GM18520 (cell line): ENCODE results near the gene ABTB2.

Experiments used
- ATAC-seq: cut with Tn5 transposase; IDR thresholded peaks from one replicate; pipeline ENCODE4 v1.9.1; 2021; ENCODE audit not compliant: unreplicated experiment

Gene ABTB2

DNA sequence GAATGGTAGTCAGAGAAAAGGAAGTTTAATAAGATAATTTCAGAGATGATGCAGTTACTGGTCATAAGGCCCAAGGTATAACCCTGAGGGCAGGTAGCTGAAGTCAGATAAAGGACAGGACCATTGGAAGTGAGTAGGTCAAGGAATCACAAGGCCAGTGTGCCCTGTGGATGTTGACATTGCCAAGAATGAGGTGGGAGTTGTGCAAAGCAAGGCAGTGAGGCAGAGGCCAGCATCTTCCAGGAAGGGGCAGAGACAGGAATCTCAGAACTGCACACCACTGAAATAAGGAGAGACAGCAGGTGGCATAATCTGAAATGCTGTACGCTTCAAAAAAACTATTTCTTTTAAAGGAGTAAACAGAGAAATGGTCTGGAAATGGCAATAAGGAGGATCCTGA lies 61.4 kb downstream of the ABTB2 start:
- ATAC-seq, result no peak

DNA sequence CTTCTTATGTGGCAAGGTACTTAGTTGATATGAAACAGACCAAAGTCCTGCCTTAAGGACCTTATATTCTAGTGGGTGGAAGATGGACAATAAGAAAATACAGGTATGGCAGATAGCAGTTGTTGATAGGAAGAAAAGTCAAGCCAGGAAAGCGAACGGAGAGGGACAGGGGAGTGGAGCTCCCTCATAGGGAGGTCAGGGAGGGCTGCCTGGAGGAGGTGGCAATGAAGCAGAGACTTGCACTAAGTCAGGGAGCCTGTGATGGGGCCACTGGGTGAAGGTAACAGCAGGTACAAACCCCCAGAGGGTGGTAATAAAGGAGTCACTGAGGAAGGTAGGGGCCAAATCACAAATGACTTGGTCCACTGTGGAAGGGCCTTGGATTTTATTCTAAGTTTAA lies 65.3 kb downstream of the ABTB2 start:
- ATAC-seq, result no peak

DNA sequence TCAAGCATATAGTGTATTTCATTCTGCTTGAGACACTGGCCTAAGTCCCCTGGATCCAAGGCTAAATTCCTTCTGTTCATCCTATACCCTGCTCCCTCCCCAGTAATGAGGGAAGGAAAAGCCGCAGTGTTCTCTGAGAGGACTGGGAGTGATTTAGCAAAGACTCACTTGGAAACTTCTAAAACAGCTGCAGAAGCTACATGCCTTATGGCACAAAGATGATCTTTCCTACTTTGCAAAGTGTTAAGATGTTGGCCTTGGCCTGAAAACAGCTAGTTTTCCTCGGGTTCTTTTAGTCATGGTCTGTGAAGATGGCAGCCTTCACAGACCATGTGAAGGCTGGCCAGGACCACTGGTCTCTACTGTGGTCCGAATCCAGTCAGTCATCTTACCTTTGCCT lies 65.7 kb downstream of the ABTB2 start:
- no peak for ATAC-seq

DNA sequence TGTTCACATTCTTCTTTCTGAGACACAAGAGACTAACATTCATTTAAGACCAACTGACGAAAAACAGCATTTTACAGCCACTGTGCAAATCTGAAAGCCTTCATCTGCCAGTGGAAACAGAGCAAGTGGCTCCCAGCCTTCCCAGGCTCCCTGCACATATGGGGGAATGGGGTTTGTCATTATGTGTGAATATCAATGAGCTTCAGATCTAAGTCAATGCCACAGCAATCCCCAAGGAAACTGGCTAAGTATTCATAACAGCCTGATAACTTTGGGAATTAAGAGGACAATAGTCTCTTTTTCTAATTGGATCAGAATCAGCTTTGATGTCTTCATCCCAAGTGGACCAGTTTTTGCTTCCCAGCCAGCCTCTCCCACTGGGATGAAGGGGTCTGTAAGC lies 66.9 kb downstream of the ABTB2 start:
- ATAC-seq, result no peak

DNA sequence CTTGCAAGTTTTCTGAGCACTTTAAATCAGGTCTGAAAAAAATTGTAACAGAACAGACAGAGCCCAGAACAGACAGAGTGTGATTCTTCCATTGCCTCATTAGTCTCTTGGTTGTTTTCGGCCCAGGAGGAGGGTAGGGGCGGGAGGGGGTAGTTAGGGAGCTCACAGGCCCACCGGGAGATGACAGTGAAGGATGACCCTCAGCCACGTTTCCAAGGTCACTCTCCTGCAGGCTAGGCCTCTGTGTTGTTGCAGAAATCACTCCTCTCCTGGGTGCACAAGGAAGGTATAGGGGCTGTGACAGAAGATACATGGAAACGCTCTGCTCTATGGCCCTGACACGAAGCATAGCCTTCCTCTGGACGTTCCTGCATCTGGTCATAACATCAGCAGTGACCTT lies 69.3 kb downstream of the ABTB2 start:
- ATAC-seq, result no peak

DNA sequence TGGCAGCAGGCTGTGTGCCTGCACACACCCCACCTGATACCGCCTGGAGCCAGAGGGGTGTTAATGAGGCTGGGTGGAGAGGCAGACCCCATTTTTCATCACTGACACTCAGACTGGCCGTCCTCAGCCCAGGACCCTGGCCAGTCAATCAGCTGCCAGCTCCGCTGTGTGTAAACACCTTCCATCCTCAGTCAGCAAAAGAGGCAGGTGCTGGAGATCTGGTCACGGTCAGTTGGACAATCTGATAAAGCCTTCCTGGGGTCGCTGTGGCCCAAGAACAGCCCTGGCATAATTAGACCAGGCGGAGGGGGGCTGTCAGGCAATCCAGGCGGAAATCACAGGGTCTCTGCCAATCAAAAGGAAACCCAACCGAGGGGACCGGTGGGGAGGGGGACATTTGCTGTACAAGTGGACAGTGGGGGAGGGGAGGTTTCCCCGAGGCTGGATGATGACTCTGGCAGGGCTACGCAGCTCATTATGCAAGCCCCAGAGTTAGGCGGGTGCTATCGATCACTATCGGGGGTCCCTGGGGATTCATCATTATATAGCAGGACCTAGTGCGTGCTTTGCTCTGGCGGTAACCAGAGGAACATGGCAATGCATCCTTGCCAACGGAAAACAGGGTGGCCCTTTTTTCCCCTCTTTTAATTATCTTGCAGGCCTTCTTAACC lies 72.9 kb downstream of the ABTB2 start:
- ATAC-seq, result no peak

DNA sequence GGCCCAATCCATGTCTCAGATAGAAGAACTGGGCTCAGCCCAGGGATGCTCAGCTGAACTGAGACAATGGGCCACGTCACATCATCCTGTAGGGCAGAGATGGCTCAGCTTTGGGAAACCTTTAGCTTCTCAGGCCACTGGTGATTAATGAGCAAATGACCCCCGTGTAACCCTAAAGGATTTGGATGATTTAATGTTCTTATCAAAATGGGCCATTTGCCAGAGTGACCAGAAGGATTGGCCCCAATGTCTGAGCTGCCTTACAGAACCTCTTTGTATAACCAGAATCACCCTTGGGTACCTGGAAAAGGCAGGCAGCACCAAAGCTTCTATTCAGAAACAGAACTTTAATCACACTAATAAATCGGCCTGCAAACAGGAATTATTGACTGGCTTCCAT lies 73.7 kb downstream of the ABTB2 start:
- ATAC-seq, result no peak

DNA sequence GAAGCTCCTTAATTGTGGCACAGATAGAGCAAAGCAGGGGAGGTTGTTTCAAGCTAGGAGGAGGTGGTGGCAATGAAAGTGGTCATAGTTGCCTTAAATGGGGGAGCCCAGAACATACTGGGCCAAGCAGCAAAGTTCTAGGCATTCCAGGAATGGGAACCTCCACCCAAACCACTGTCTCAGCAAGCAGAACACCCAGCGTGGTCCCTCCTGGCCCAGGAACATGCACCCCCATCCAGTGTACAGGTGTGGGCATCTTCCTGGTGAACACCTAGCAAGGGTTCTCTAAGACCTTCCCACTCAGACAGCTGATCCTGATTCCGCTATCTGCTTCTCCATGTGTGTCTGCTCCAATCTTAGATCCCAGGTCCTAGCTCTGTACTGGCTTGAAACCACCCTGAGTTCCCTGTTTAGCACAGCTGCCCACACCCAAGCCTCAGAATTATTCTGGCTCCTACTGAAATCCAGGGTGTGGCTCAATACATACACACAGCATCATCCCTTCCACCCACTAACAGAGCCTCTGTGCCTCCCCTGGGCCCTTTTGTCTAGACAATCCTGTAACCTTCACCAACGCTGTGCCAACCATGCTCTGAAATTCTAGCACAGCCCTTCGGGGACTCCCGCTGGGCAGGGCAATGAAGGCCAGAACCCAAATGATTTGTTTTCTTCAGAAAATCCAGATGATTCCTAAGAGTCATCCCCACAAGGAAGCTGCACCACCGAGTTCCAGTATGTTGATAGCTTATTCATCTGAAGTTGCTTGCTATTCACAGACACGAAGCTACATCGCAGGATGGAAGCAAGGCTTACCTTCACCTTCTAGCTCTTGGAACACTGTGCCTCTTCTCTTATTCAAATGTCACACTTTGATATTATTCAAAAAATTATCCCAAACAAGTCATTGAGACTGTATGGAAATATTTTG lies 76.6 kb downstream of the ABTB2 start:
- ATAC-seq, result no peak

DNA sequence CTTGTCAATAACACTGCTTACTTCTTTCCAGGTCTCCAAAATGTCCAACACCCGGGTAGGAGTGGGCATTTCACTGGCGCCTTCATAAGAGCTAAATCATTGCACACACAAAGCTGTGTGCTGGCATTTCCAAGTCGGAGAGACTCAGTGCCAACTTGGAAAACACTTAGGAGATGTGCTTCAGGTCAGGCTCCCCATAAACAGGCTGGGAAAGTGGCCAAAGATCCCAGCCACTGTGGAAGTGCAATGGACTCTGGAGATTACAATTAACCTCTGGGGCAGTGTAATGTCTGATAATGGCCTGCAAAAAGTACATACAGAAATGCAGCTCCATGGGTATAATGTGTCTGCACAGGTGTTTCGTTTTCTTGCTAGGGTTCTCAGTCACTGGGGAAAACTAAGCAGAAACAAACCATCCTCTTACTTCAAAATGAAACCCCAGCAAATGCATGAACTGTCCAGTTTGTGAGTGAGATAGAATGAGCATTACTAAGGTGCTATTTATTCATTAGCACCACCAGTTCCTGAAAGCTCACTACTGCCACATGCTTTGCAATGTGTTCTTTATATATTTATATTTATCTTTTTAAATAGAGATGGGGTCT lies 79.0 kb downstream of the ABTB2 start:
- peak; percentile 72 for ATAC-seq

DNA sequence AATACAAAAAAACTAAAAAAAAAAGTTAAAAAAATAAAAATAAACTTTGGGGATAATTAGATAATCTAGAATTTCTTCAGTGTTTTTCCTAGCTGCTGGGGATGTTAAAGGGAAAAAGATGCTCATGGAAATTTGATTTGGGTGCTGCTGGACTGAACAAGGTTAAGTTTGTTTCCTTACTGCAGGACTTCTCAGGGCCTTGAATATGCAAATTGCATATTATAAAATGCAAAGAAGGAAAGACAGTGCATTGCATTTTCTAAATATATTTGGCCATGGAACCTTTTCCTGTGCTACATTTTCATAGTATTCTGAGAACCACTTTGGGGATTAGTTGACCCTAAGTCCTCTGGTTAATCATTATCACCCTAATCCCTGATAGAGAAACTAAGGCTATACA lies 79.6 kb downstream of the ABTB2 start:
- ATAC-seq, result no peak

DNA sequence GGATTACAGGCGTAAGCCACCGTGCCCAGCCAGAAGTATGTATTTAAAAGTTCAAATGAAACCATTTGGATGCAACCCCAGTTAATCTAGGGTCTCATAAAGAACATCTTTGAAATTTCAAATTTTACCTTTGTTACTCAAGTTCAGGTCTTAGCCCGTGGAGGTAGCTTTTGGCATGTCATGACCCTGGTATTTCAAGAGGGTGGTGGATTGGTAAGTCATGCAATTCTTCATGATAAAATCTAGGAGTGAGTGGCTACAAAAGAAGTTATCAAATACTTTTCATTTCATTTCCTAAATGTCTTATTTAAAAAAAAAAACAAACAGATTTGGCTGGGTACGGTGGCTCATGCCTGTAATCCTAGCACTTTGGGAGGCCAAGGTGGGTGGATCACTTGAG lies 80.6 kb downstream of the ABTB2 start:
- ATAC-seq, result no peak

DNA sequence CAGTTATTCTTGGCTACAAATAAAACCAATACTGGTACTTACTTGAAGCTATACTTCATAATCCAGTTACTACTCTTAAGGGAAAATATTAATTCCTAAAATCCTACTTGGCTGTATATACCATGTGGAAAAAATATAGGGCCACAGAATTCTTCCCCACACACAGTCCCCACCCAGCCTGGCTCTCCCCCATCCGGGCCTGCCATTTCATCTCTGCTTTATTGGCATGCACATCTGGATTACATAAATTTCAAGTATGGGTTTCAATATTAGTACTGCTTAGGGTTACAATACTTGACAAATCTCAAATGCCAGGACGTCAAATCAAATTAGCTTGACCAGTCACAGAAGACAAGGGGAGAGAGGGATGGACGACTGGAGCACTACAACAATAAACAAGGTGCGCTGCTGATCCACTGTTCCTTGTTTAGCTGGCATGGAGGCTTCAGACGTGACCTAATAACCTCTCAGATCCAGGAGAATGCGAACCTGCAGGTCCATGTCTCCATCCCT lies 81.4 kb downstream of the ABTB2 start:
- ATAC-seq, result no peak

DNA sequence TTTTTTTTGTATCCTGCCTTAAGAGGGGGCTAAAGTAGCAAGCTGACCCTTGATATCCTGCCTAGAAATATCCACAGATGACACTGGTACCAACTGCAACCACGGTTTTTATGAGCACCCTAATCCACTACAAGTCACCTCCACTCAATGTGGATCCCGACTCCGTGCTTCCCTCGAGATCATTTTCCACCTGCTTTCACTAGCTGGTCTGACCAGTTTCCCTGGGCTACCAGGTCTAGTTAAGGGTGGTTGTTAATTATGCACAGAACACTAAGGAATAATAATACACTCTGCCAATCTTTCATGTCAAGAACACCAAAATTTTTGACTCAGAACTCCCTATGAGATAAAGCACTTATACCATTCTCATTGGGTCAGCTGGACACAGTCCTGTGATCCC lies 82.3 kb downstream of the ABTB2 start:
- no peak for ATAC-seq

DNA sequence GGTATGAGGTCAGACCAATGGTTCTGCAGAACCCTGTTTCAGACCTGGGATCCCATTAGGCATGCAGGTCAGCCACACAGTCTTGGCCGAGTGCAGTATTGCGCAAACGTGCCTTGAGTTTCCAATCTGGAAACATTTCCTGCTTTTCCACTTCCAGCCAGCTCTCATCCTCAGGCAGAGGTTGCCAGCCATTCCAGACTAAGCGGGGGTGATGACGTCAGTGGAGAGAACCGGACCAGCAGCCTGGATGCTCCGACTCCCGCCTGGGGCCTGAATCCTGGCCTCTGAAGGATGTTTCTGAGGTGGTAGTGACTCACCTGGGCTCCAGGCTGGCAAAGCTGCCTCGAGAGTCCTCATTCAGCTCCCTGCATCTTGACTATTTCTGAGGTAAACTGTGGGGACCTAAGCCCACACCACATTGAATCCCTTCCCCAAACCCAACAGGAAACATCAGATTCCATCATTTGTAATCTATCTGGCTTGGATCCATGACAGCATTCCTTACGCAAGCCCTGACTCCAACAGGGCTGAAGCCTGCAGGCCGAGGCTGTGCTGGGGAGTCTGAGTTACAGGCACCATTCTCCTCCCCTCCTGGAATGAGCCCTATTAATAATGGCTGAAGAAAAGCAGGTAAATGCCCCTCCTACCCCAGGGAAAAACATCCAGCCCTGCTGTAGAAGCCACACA lies 83.0 kb downstream of the ABTB2 start:
- no peak for ATAC-seq

DNA sequence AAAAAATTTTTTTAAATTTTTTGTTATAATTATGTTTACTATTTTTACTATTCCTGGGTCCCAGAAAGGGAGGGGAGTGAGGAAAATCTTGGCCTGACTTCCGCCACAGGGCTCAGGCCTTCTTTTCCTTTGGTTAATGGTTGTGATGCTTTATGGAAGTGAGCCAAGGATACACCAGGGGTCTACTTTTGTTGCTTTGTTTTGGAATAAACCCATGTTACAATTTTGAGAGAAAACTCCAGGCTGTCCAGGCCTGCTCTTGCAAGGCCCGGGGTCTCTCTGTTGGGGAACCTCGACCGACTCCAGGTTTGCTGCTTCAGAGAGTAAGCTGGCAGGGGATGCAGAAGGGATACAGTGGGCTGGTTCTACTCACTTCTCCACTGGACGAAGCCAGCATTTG lies 84.7 kb downstream of the ABTB2 start:
- ATAC-seq, result no peak

DNA sequence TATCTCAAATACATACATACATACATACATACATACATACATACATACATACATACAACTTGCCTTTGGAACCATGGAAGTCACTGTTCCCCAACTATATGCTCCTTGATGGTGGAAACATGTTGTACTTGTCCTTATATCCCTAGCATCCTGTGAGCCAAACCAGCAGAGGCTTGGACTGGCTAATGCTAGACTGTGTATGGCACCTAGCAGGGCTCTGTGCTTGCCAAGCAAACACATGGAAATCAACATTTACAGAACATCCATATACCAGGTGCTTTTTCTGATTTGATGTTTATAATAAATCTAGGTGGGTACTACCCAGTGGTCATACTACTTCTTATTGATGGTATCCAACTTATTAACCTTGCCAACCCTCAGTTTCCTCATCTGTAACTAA lies 86.1 kb downstream of the ABTB2 start:
- no peak for ATAC-seq

DNA sequence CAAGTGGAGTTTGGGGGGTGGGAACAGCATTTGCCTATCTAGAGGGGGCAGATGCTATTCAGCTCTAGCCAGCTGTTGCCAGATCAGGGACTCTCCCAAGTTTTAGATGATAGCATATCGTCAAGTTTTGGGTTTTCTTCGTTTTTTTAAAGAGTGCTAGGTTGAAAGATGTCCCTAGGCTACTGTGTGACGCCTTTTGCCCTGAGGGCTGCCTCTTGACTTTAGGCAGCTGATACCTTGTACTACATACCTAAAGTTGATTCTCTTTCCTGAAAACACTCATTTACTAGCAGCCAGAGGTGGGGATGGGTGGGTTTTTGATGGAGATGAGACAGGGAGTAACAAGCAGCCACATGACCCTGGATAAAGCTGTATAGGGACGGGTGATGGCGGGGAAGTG lies 87.1 kb downstream of the ABTB2 start:
- no peak for ATAC-seq

DNA sequence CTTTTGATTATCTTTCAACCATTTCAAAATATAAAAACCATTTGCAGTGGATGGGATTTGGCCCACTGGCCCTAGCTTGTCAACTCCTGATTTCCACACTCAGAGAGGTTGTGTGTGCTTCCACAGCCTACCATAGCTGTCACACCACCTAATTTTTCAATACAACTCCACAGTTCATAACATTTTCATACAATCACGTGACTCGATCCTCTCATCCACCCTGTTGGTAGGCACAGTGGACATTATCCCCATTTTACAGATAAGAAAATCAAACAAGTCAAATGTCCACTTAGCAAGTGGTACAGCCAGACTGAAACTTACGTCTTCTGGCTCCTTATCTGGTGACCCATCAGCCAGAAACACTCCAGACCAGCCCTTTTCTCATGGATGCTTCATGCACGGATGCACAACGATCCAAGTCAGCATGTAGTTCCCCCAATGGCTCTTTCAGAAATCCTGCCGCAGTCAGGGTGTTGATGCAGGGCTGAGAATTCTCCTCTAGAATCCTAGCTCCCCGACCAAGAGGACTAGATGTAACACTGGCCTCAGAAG lies 88.0 kb downstream of the ABTB2 start:
- no peak for ATAC-seq

DNA sequence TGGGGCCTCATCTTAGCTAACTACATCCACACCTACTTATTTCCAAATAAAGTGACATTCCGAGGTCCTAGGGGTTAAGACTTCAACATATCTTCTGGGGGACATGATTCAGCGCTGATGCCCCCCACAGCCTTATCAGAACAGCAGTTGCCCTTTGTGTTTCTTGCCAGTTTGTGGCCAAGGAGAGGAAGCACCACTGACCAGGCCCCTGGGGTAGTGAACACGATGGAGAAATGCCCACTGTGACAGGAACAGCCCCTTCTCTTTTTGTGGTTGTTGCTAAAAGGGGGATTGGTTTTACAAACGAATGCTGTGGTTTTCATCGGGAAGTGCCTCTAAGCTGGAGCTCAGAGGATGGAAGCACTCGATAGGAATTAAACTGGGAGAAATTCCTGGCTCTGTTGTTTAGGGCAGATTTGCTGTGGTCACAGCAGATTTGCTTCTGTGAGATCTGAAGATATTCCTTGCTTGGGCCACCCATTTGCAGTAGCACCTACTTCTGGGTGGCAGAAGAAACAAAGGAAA lies 88.8 kb downstream of the ABTB2 start:
- no peak for ATAC-seq

DNA sequence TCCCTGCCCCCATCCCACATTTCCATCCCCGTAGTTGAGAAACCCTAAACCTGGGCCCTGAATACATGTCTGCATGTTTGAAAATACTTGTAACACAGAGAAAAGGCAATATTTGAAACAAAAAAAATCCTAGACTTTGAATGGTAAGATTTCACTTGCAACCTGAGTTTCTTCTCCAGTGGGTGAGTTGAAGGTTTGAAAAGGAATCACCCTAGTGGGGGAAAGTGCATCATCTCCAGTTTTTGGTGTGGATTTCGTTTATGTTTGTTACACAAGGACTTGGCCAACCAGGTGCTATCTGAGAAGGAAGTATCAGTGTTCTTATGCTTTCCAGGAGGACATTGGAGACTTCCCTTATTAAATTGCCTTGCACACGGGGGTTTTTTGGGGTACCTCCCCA lies 90.4 kb downstream of the ABTB2 start:
- no peak for ATAC-seq

DNA sequence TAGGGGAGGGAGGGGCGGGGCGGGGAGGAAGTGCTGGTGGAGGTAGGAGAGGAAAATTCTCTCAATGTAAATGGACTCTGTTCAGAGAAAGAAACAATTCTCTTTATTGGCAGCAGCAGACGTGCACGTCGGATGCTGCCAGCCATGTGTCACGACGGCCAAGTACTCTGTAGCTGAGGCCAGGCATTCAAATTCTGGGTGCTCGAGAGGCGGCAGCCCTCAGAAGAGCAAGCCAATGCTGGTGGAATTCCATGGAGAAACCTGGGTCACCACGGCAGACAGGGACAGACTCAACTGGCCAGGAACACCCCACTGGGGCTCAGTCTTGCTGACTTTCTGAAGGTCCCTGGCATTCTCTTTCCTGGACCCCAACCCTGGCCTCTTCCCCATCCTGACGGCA lies 90.8 kb downstream of the ABTB2 start:
- no peak for ATAC-seq
